Ishikawa (cell line): ENCODE results near the gene PRRT3.

Source experiments
- CEBPB ChIP-seq: IDR thresholded peaks from 2 replicates; pipeline ENCODE4 v1.6.1; 2012
- EP300 ChIP-seq: IDR thresholded peaks from 2 replicates; pipeline ENCODE4 v1.6.1; 2012; ENCODE audit warnings: borderline replicate concordance
- FOXM1 ChIP-seq: IDR thresholded peaks from 2 replicates; pipeline ENCODE4 v1.6.1; 2012; ENCODE audit warnings: low read depth, borderline replicate concordance
- TAF1 ChIP-seq: IDR thresholded peaks from 2 replicates; pipeline ENCODE4 v1.6.1; 2012; ENCODE audit warnings: low read depth, mild to moderate bottlenecking
- TEAD4 ChIP-seq: IDR thresholded peaks from 2 replicates; pipeline ENCODE4 v1.6.1; 2012
- YY1 ChIP-seq: IDR thresholded peaks from 2 replicates; pipeline ENCODE4 v1.6.1; 2012; ENCODE audit warnings: low read depth
- TF ChIP-seq, protein P1 (sequence below): IDR thresholded peaks from 2 replicates; pipeline ENCODE4 v1.6.1; 2012
- TF ChIP-seq, protein P2 (sequence below): IDR thresholded peaks from 2 replicates; pipeline ENCODE4 v1.6.1; 2012; ENCODE audit warnings: low read depth, mild to moderate bottlenecking

DNA sequence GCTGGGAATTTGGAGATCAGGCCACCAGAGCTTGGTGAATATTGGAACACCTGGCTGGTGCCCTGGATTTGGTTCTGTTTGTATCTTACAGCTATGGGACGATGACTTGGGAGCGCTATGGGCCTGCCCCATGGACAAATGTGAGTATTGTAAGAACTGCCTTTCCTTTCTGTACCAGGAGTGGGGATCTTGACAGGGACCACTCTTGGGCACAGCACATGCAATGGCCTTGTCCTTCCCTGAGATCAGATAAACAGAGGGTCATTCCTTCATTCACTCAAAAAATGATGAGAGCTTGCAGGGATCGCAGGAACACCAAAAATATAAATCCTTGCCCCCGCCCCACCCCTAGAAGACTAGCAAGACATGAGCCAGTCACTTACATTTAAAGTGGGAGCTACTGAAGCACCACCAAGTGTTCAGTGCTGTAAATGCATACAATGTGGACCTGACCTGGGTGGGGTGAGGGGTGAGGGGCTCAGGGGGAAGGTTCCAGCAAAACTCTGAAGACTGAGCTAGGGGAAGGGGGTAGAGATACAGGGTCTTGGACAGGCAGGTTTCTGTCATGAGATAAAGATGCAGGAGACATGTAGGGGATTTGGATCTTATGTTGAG lies 21.3 kb downstream of the PRRT3 start:
- TF ChIP-seq EP300 (no peak), CEBPB (no peak), TEAD4 (no peak), TAF1 (no peak), FOXM1 (no peak), YY1 (no peak)
- TF ChIP-seq, protein P1, sequence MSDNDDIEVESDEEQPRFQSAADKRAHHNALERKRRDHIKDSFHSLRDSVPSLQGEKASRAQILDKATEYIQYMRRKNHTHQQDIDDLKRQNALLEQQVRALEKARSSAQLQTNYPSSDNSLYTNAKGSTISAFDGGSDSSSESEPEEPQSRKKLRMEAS: no peak
- TF ChIP-seq, protein P2, sequence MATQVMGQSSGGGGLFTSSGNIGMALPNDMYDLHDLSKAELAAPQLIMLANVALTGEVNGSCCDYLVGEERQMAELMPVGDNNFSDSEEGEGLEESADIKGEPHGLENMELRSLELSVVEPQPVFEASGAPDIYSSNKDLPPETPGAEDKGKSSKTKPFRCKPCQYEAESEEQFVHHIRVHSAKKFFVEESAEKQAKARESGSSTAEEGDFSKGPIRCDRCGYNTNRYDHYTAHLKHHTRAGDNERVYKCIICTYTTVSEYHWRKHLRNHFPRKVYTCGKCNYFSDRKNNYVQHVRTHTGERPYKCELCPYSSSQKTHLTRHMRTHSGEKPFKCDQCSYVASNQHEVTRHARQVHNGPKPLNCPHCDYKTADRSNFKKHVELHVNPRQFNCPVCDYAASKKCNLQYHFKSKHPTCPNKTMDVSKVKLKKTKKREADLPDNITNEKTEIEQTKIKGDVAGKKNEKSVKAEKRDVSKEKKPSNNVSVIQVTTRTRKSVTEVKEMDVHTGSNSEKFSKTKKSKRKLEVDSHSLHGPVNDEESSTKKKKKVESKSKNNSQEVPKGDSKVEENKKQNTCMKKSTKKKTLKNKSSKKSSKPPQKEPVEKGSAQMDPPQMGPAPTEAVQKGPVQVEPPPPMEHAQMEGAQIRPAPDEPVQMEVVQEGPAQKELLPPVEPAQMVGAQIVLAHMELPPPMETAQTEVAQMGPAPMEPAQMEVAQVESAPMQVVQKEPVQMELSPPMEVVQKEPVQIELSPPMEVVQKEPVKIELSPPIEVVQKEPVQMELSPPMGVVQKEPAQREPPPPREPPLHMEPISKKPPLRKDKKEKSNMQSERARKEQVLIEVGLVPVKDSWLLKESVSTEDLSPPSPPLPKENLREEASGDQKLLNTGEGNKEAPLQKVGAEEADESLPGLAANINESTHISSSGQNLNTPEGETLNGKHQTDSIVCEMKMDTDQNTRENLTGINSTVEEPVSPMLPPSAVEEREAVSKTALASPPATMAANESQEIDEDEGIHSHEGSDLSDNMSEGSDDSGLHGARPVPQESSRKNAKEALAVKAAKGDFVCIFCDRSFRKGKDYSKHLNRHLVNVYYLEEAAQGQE: no peak
